HCT116 (cell line): ENCODE measurements around the gene PLEKHH2. TPM values are rescaled to one million over a fixed set of nuclear protein-coding genes. Genes with fewer than 3 reads are reported as not detected.

ENCODE experiments used
- ATAC-seq: fragments of 200-7000 bp; cut with Tn5 transposase; 2 replicates; pipeline ENCODE4 v1.9.1; 2020; ENCODE audit warnings: mild to moderate bottlenecking, moderate library complexity
- BruUV-seq: library from RNA; stranded (reverse); fragments of 400-500 nt; replicated peaks from 2 replicates; lab custom pipeline; 2021; lab: Mats Ljungman, UMichigan
- CTCF ChIA-PET: fragments of 300-600 bp; sonication (Branson Sonifier 250); formaldehyde crosslinking; loops from one replicate; lab custom pipeline; 2021; ENCODE audit warnings: antibody characterized with exemption; lab: Charles Lee
- POLR2A ChIA-PET: fragments of 300-600, 350-600 bp; sonication (Branson Sonifier 250); formaldehyde crosslinking; loops from one replicate; lab custom pipeline; 2021; ENCODE audit warnings: antibody characterized with exemption; lab: Charles Lee
- RAD21 ChIA-PET, 2 experiments: fragments of 300-600 bp; sonication (Branson Sonifier 250); formaldehyde crosslinking; loops; one replicate each; lab custom pipeline; 2023; ENCODE audit warnings: low total read pairs in 2 of 2; ENCODE audit not compliant: uncharacterized antibody in 2 of 2, unreplicated experiment in 2 of 2, low non-redundant PET in 1 of 2; lab: Charles Lee
- DNase-seq: peaks from one replicate; pipeline ENCODE4 v3.0.0-alpha.2; 2010; ENCODE audit warnings: low read depth, low spot score
- H2AFZ ChIP-seq: fragments of 200-600 bp; shearing (Covaris generic), sonication (generic); 2 replicates; pipeline ENCODE4 v1.6.1; 2017; ENCODE audit warnings: low read depth, mixed run types, mixed read lengths, antibody characterized with exemption, low read length; ENCODE audit not compliant: poor library complexity, severe bottlenecking
- H3K27ac ChIP-seq: 2 replicates; pipeline ENCODE4 v1.5.1; 2012; ENCODE audit warnings: low read depth, low read length
- H3K27me3 ChIP-seq: fragments of 200-600 bp; sonication (generic); 2 replicates; pipeline ENCODE4 v1.6.1; 2016; ENCODE audit warnings: mixed run types, low read length, mixed read lengths; ENCODE audit not compliant: insufficient read depth
- H3K36me3 ChIP-seq, 2 experiments: fragments of 200-500 bp in 1 of 2; fragments of 200-600 bp in 1 of 2; sonication (Bioruptor generic) in 1 of 2; sonication (generic) in 1 of 2; 2 replicates each; pipeline versions ENCODE4 v1.5.1 to v1.6.1; 2014 to 2016; ENCODE audit warnings: low read length in 2 of 2, inconsistent platforms in 1 of 2, mixed read lengths in 1 of 2, mixed run types in 1 of 2; ENCODE audit not compliant: insufficient read depth in 2 of 2, control insufficient read depth in 1 of 2
- H3K4me1 ChIP-seq, 2 experiments: fragments of 200-600 bp in 1 of 2; sonication (generic) in 1 of 2; 2 replicates each; pipeline versions ENCODE4 v1.5.1 to v1.6.1; 2012 to 2017; ENCODE audit warnings: low read length in 2 of 2, inconsistent platforms in 1 of 2, mild to moderate bottlenecking in 1 of 2, mixed read lengths in 1 of 2, mixed run types in 1 of 2, moderate library complexity in 1 of 2; ENCODE audit not compliant: insufficient read depth in 2 of 2, control insufficient read depth in 1 of 2
- H3K4me2 ChIP-seq: fragments of 200-600 bp; sonication (generic); 2 replicates; pipeline ENCODE4 v1.6.1; 2017; ENCODE audit warnings: mixed run types, low read length, mixed read lengths
- H3K4me3 ChIP-seq, 2 experiments: fragments of 200-600 bp in 1 of 2; sonication (generic) in 1 of 2; replicated peaks in 1 of 2; 2 replicates each; pipeline ENCODE4 v1.5.1; 2011 to 2016; ENCODE audit warnings: low read length in 2 of 2, control low read depth in 1 of 2, low read depth in 1 of 2, mild to moderate bottlenecking in 1 of 2, mixed read lengths in 1 of 2, mixed run types in 1 of 2
- H3K79me2 ChIP-seq: fragments of 200-600 bp; sonication (generic); 2 replicates; pipeline ENCODE4 v1.6.1; 2017; ENCODE audit warnings: mild to moderate bottlenecking, mixed run types, low read length, moderate library complexity, mixed read lengths; ENCODE audit not compliant: insufficient read depth
- H3K9ac ChIP-seq: fragments of 200-600 bp; sonication (generic); 2 replicates; pipeline ENCODE4 v1.6.1; 2016; ENCODE audit warnings: low read length, mixed read lengths
- H3K9me2 ChIP-seq: fragments of 200-600 bp; sonication (generic), shearing (Covaris generic); 2 replicates; pipeline ENCODE4 v1.6.1; 2017; ENCODE audit warnings: mixed run types, mild to moderate bottlenecking, moderate library complexity; ENCODE audit not compliant: insufficient read depth
- H3K9me3 ChIP-seq, 2 experiments: fragments of 200-500 bp in 1 of 2; fragments of 200-600 bp in 1 of 2; sonication (Bioruptor generic) in 1 of 2; sonication (generic) in 1 of 2; 2 replicates each; pipeline ENCODE4 v1.6.1; 2014 to 2017; ENCODE audit warnings: low read length in 2 of 2, mixed read lengths in 2 of 2, inconsistent platforms in 1 of 2, low read depth in 1 of 2, mild to moderate bottlenecking in 1 of 2, mixed run types in 1 of 2, moderate library complexity in 1 of 2; ENCODE audit not compliant: control insufficient read depth in 1 of 2, insufficient read depth in 1 of 2
- H4K20me1 ChIP-seq: fragments of 200-600 bp; sonication (generic), shearing (Covaris generic); 2 replicates; pipeline ENCODE4 v1.6.1; 2017; ENCODE audit warnings: mixed run types, mild to moderate bottlenecking, moderate library complexity; ENCODE audit not compliant: insufficient read depth
- ATF3 ChIP-seq: IDR thresholded peaks from 2 replicates; pipeline ENCODE4 v1.6.1; 2012
- CBX3 ChIP-seq: IDR thresholded peaks from 2 replicates; pipeline ENCODE4 v1.6.1; 2012; ENCODE audit warnings: low read depth
- CEBPB ChIP-seq: IDR thresholded peaks from 2 replicates; pipeline ENCODE4 v1.6.1; 2012; ENCODE audit warnings: low read depth
- CTCF ChIP-seq, 3 experiments: fragments of 200-600 bp in 1 of 3; sonication (generic) in 1 of 3; IDR thresholded peaks in 2 of 3; conservative IDR thresholded peaks in 1 of 3; 2 replicates each; pipeline ENCODE4 v1.5.1; 2012 to 2017; ENCODE audit warnings: low read depth in 2 of 3, low read length in 2 of 3, antibody characterized with exemption in 1 of 3, borderline replicate concordance in 1 of 3, control low read depth in 1 of 3, mild to moderate bottlenecking in 1 of 3, mixed read lengths in 1 of 3, mixed run types in 1 of 3, moderate library complexity in 1 of 3; ENCODE audit not compliant: insufficient read depth in 1 of 3
- EZH2 ChIP-seq: fragments of 200-600 bp; sonication (generic); IDR thresholded peaks from 2 replicates; pipeline ENCODE4 v1.6.1; 2017; ENCODE audit warnings: antibody characterized with exemption, mixed run types
- EZH2phosphoT487 ChIP-seq: fragments of 200-600 bp; IDR thresholded peaks from 2 replicates; pipeline ENCODE4 v1.6.1; 2018; ENCODE audit warnings: antibody characterized with exemption, borderline replicate concordance
- FOSL1 ChIP-seq: IDR thresholded peaks from 2 replicates; pipeline ENCODE4 v1.6.1; 2012; ENCODE audit warnings: low read depth
- JUND ChIP-seq: IDR thresholded peaks from 2 replicates; pipeline ENCODE4 v1.6.1; 2012
- MAX ChIP-seq: IDR thresholded peaks from 2 replicates; pipeline ENCODE4 v1.6.1; 2012
- POLR2A ChIP-seq: IDR thresholded peaks from 2 replicates; pipeline ENCODE4 v1.7.0; 2011; ENCODE audit warnings: borderline replicate concordance; ENCODE audit not compliant: insufficient read depth, insufficient read length; ENCODE audit errors: extremely low read depth
- REST ChIP-seq: IDR thresholded peaks from 2 replicates; pipeline ENCODE4 v1.6.1; 2012; ENCODE audit warnings: low read depth
- SIN3A ChIP-seq: IDR thresholded peaks from 2 replicates; pipeline ENCODE4 v1.6.1; 2012; ENCODE audit warnings: low read depth
- SP1 ChIP-seq: IDR thresholded peaks from 2 replicates; pipeline ENCODE4 v1.6.1; 2012; ENCODE audit warnings: low read depth
- SRF ChIP-seq: IDR thresholded peaks from 2 replicates; pipeline ENCODE4 v1.6.1; 2012; ENCODE audit warnings: low read depth
- TCF7L2 ChIP-seq: IDR thresholded peaks from 2 replicates; pipeline ENCODE4 v1.7.0; 2011; ENCODE audit warnings: borderline replicate concordance, inconsistent platforms; ENCODE audit not compliant: insufficient read depth, insufficient read length; ENCODE audit errors: extremely low read depth
- ZBTB33 ChIP-seq: IDR thresholded peaks from 2 replicates; pipeline ENCODE4 v1.6.1; 2011; ENCODE audit warnings: mild to moderate bottlenecking, low read length, moderate library complexity; ENCODE audit not compliant: insufficient replicate concordance; ENCODE audit errors: extremely low read depth
- ZFX ChIP-seq: fragments of 450-650 bp; IDR thresholded peaks from 2 replicates; pipeline ENCODE4 v1.6.1; 2017
- intact Hi-C: fragments of 100-400 bp; cut with micrococcal nuclease; formaldehyde crosslinking; loops from 2 replicates; pipeline ENCODE4 v1.10.0; 2022
- total RNA-seq: library from RNA; stranded (reverse); gene quantifications from one replicate; pipeline ENCODE4 v1.2.1, GENCODE V29; 2021; ENCODE audit not compliant: unreplicated experiment

Gene PLEKHH2
- total RNA-seq, 1 experiment from 2014 or later, result 7.8 TPM

- TF ChIP-seq REST (no peak), SP1 (no peak), ATF3 (no peak), EZH2 (no peak), EZH2phosphoT487 (no peak), TCF7L2 (no peak), CEBPB (no peak), CBX3 (no peak), POLR2A (no peak)
Measured at GRCh38 chr2:43593254-43593653, 43.8 kb upstream of the PLEKHH2 start (continued).

GRCh38 chr2:43594875-43595274 is 42.2 kb upstream of the PLEKHH2 start:
- intact Hi-C loops, result no loop called here
- peak overlapping the region; percentile 82 for H3K9ac ChIP-seq
- H3K4me1 ChIP-seq, result peaks cover 5 to 12% of the 10 kb centered on the region in 2 experiments; a peak in 3 of 4 replicates
- peaks cover 3 to 17% of the 10 kb centered on the region in 2 experiments; a peak in 2 of 4 replicates for H3K36me3 ChIP-seq
- H3K27me3 ChIP-seq, result no peaks in the 10 kb centered on the region
- ChIA-PET RAD21 (no interaction called here), CTCF (interaction anchor here (2.6 kb wide), 1 partner anchor 10 kb away, joined by 27 read pairs; no protein-coding TSS in a partner anchor), POLR2A (no interaction called here)
- no peak for TF ChIP-seq SIN3A
- TF ChIP-seq ZFX, result no peak
- TF ChIP-seq SRF, result no peak
- TF ChIP-seq JUND, result no peak
- TF ChIP-seq MAX, result no peak
- no peak for TF ChIP-seq TCF7L2
- no peak for TF ChIP-seq FOSL1
- TF ChIP-seq SP1, result no peak
- no peak for TF ChIP-seq CTCF (IDR thresholded peaks at IDR 0.05 in 2 of 3, conservative IDR thresholded peaks at IDR 0.05 in 1 of 3; ENCODE audit: borderline replicate concordance in 1 of 3, insufficient read depth in 1 of 3, low read depth in 2 of 3, low read length in 2 of 3)
- no peak for TF ChIP-seq EZH2
- TF ChIP-seq ZBTB33, result no peak
- H3K27ac ChIP-seq, result peak overlapping the region; percentile 86; the same call in 1 of the 2 replicates
- H3K4me3 ChIP-seq, result peak overlapping the region; percentile 79 to 81
- H2AFZ ChIP-seq, result no peak overlapping the region
- peaks cover 31% of the 10 kb centered on the region for H3K79me2 ChIP-seq
- DNase-seq, result no peak
- no peaks in the 10 kb centered on the region for H3K9me2 ChIP-seq
- peak overlapping the region; percentile 87 for H3K4me2 ChIP-seq
- H3K9me3 ChIP-seq, result no peaks in the 10 kb centered on the region
- H4K20me1 ChIP-seq, result no peaks in the 10 kb centered on the region
- no peak for ATAC-seq
- BruUV-seq, result no TSS peak
